ENCODE results near the gene FNDC3B.
"Not testable (repeated sequence)": the region's sequence is repeated elsewhere in the genome, so short reads cannot be mapped to it uniquely, and the experiment has no call there.

The FNDC3B gene

GRCh38 chr3:172236771-172237742 lies 197.7 kb downstream of the FNDC3B start:
- no peak for DNase-seq (ENCODE audit: low spot score)

GRCh38 chr3:172238188-172238587 lies 198.8 kb downstream of the FNDC3B start:
- DNase-seq (ENCODE audit: low spot score), result no peak

- no peak for DNase-seq (ENCODE audit: low spot score)
These were observed 199.9 kb downstream of the FNDC3B start for GRCh38 chr3:172239218-172239790.

- DNase-seq (ENCODE audit: low spot score), result no peak
These were observed 202.0 kb downstream of the FNDC3B start for GRCh38 chr3:172241405-172241804.

GRCh38 chr3:172242471-172242870 lies 203.1 kb downstream of the FNDC3B start:
- not testable (repeated sequence) for DNase-seq (ENCODE audit: low spot score)

- not testable (repeated sequence) for DNase-seq (ENCODE audit: low spot score)
These were observed 204.0 kb downstream of the FNDC3B start for GRCh38 chr3:172243376-172243775.

GRCh38 chr3:172244011-172244410 lies 204.6 kb downstream of the FNDC3B start:
- no peak for DNase-seq (ENCODE audit: low spot score)

- DNase-seq (ENCODE audit: low spot score), result no peak
These were observed 205.9 kb downstream of the FNDC3B start for GRCh38 chr3:172245241-172245640.

- no peak for DNase-seq (ENCODE audit: low spot score)
These were observed 206.9 kb downstream of the FNDC3B start for GRCh38 chr3:172246107-172246844.

GRCh38 chr3:172247525-172248274 lies 208.3 kb downstream of the FNDC3B start:
- no peak for DNase-seq (ENCODE audit: low spot score)

GRCh38 chr3:172249039-172249438 lies 209.7 kb downstream of the FNDC3B start:
- DNase-seq (ENCODE audit: low spot score), result peak; percentile 28

- no peak for DNase-seq (ENCODE audit: low spot score)
These were observed 211.8 kb downstream of the FNDC3B start for GRCh38 chr3:172251211-172251610.

- DNase-seq (ENCODE audit: low spot score), result no peak
These were observed 213.8 kb downstream of the FNDC3B start for GRCh38 chr3:172253200-172253599.

- no peak for DNase-seq (ENCODE audit: low spot score)
These were observed 215.2 kb downstream of the FNDC3B start for GRCh38 chr3:172254542-172254941.

- DNase-seq (ENCODE audit: low spot score), result not testable (repeated sequence)
These were observed 215.9 kb downstream of the FNDC3B start for GRCh38 chr3:172255321-172255720.

GRCh38 chr3:172256101-172256734 lies 216.8 kb downstream of the FNDC3B start:
- peak; percentile 30 for DNase-seq (ENCODE audit: low spot score)

GRCh38 chr3:172257648-172258400 lies 218.4 kb downstream of the FNDC3B start:
- DNase-seq (ENCODE audit: low spot score), result no peak

- peak; percentile 21 for DNase-seq (ENCODE audit: low spot score)
These were observed 219.2 kb downstream of the FNDC3B start for GRCh38 chr3:172258624-172259023.

GRCh38 chr3:172259111-172259541 lies 219.7 kb downstream of the FNDC3B start:
- DNase-seq (ENCODE audit: low spot score), result peak; percentile 33

GRCh38 chr3:172259726-172260248 lies 220.4 kb downstream of the FNDC3B start:
- DNase-seq (ENCODE audit: low spot score), result no peak

Data from Ammon's horn (tissue), 1 donor.